ENCODE results near the gene C22orf31.
"Not testable (repeated sequence)": the region's sequence is repeated elsewhere in the genome, so short reads cannot be mapped to it uniquely, and the experiment has no call there.

Gene C22orf31

GRCh38 chr22:29061773-29062172 is at the start of gene C22orf31:
C22orf31 (minus strand) TSS chr22:29061831; CDS start chr22:29061792, 39 bp downstream.
- DNase-seq (ENCODE audit: low read depth): no peak

GRCh38 chr22:29110946-29111345 is 49.3 kb upstream of the C22orf31 start:
- DNase-seq (ENCODE audit: low read depth): no peak

- DNase-seq (ENCODE audit: low read depth): no peak
Measured at GRCh38 chr22:29109822-29110221, 48.2 kb upstream of the C22orf31 start.

GRCh38 chr22:29108137-29108536 is 46.5 kb upstream of the C22orf31 start:
- no peak for DNase-seq (ENCODE audit: low read depth)

- no peak for DNase-seq (ENCODE audit: low read depth)
Measured at GRCh38 chr22:29106839-29107238, 45.2 kb upstream of the C22orf31 start.

- DNase-seq (ENCODE audit: low read depth): no peak
Measured at GRCh38 chr22:29105468-29105867, 43.8 kb upstream of the C22orf31 start.

- DNase-seq (ENCODE audit: low read depth): no peak
Measured at GRCh38 chr22:29103121-29103520, 41.5 kb upstream of the C22orf31 start.

GRCh38 chr22:29102300-29102699 is 40.7 kb upstream of the C22orf31 start:
- DNase-seq (ENCODE audit: low read depth): no peak

- DNase-seq (ENCODE audit: low read depth): no peak
Measured at GRCh38 chr22:29098296-29098695, 36.7 kb upstream of the C22orf31 start.

GRCh38 chr22:29096736-29097669 is 35.4 kb upstream of the C22orf31 start:
- DNase-seq (ENCODE audit: low read depth): no peak

- no peak for DNase-seq (ENCODE audit: low read depth)
Measured at GRCh38 chr22:29095459-29095858, 33.8 kb upstream of the C22orf31 start.

- DNase-seq (ENCODE audit: low read depth): peak; percentile 81
Measured at GRCh38 chr22:29093501-29094300, 32.1 kb upstream of the C22orf31 start.

GRCh38 chr22:29093030-29093429 is 31.4 kb upstream of the C22orf31 start:
- no peak for DNase-seq (ENCODE audit: low read depth)

- no peak for DNase-seq (ENCODE audit: low read depth)
Measured at GRCh38 chr22:29092243-29092642, 30.6 kb upstream of the C22orf31 start.

- DNase-seq (ENCODE audit: low read depth): no peak
Measured at GRCh38 chr22:29090039-29090438, 28.4 kb upstream of the C22orf31 start.

GRCh38 chr22:29089507-29089906 is 27.9 kb upstream of the C22orf31 start:
- no peak for DNase-seq (ENCODE audit: low read depth)

GRCh38 chr22:29088809-29089208 is 27.2 kb upstream of the C22orf31 start:
- DNase-seq (ENCODE audit: low read depth): no peak

- DNase-seq (ENCODE audit: low read depth): no peak
Measured at GRCh38 chr22:29087012-29087411, 25.4 kb upstream of the C22orf31 start.

GRCh38 chr22:29083933-29084591 is 22.4 kb upstream of the C22orf31 start:
- DNase-seq (ENCODE audit: low read depth): peak; percentile 53

GRCh38 chr22:29083576-29083932 is 21.9 kb upstream of the C22orf31 start:
- DNase-seq (ENCODE audit: low read depth): not testable (repeated sequence)

GRCh38 chr22:29082826-29083545 is 21.4 kb upstream of the C22orf31 start:
- DNase-seq (ENCODE audit: low read depth): no peak

Measured in HS-5 (cell line).